Measurements from ENCODE around the gene GRIK4.

DNA sequence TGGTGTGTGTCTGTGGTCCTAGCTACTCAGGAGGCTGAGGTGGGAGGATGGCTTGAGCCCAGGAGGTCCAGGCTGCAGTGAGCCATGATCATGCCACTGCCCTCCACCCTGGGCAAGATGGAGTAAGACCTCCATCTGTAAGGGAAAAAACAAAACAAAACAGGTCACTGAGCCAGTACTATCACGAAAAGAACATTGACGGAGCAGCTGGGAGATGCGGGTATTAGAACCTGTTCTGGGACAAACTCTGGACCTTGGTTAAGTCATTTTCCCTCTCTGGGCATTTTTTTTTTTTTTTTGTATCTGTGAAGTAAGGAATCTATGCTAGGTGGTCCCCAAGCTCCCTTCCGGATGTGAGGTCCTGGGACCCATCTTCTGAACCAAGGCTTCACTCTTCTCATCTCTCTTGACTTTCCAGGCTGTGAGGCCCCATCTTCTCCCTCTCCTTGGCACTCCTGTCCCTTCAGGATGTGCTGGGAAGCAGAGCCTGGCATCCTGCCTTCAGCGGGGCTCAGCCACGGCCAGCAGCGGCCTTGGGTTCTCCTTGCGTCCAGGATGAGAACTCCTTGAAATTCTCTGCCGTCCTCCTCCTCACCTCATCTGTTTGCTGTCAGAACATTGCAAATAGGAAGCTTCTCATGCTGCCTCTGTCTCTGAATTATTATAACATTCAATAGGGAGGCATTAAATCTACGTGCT lies 130.8 kb downstream of the GRIK4 start:
- TF ChIP-seq EGR1 (IDR thresholded peaks at IDR 0.05; ENCODE audit: low read depth in 2 of 2) (no peak), FOXA1 (IDR thresholded peaks at IDR 0.05) (no peak)

All from liver (tissue), 2 donors.